Neural cell (in vitro differentiated cells): ENCODE data around the gene ALOXE3. TPM values are rescaled to one million over a fixed set of nuclear protein-coding genes. Genes with fewer than 3 reads are reported as not detected.

Source experiments
- H2AFZ ChIP-seq: fragments of 200-600, 300-800 bp; sonication (generic), shearing (Covaris generic); 2 replicates; pipeline ENCODE4 v1.6.0; 2014; ENCODE audit warnings: low read depth, mild to moderate bottlenecking, antibody characterized with exemption, low read length, moderate library complexity
- H3F3A ChIP-seq: fragments of 200-600 bp; shearing (Covaris generic); 2 replicates; pipeline ENCODE4 v1.6.1; 2016; ENCODE audit warnings: mild to moderate bottlenecking, moderate library complexity, mixed read lengths, antibody characterized with exemption, low read length; ENCODE audit not compliant: insufficient read depth, poor library complexity, severe bottlenecking
- H3K27ac ChIP-seq: fragments of 200-600, 300-800 bp; sonication (generic), shearing (Covaris generic); 2 replicates; pipeline ENCODE4 v1.5.1; 2014; ENCODE audit warnings: mild to moderate bottlenecking, low read length, moderate library complexity
- H3K27me3 ChIP-seq: fragments of 300-800, 200-600 bp; sonication (generic), shearing (Covaris generic); 2 replicates; pipeline ENCODE4 v1.6.0; 2014; ENCODE audit warnings: mild to moderate bottlenecking, low read depth, low read length, moderate library complexity; ENCODE audit not compliant: insufficient read depth
- H3K36me3 ChIP-seq: fragments of 300-800, 200-600 bp; sonication (generic), shearing (Covaris generic); 2 replicates; pipeline ENCODE4 v1.5.1; 2014; ENCODE audit warnings: mild to moderate bottlenecking, antibody characterized with exemption, low read length, moderate library complexity; ENCODE audit not compliant: insufficient read depth
- H3K4me2 ChIP-seq: fragments of 300-800, 200-600 bp; sonication (generic), shearing (Covaris generic); 2 replicates; pipeline ENCODE4 v1.6.0; 2014; ENCODE audit warnings: mild to moderate bottlenecking, low read length
- H3K4me3 ChIP-seq: fragments of 300-800, 200-600 bp; sonication (generic), shearing (Covaris generic); 2 replicates; pipeline ENCODE4 v1.5.1; 2014; ENCODE audit warnings: mild to moderate bottlenecking, low read length, moderate library complexity
- H3K79me2 ChIP-seq: fragments of 200-600 bp; shearing (Covaris generic); replicated peaks from 2 replicates; pipeline ENCODE4 v1.6.0; 2014; ENCODE audit warnings: mild to moderate bottlenecking, low read length, moderate library complexity; ENCODE audit not compliant: insufficient read depth
- H3K9ac ChIP-seq: fragments of 300-800, 200-600 bp; sonication (generic), shearing (Covaris generic); 2 replicates; pipeline ENCODE4 v1.6.1; 2016; ENCODE audit warnings: mild to moderate bottlenecking, low read length, mixed read lengths
- H3K9me2 ChIP-seq: fragments of 200-600 bp; shearing (Covaris generic); 2 replicates; pipeline ENCODE4 v1.6.1; 2016; ENCODE audit warnings: mild to moderate bottlenecking, low read length, mixed read lengths; ENCODE audit not compliant: insufficient read depth
- H3K9me3 ChIP-seq: fragments of 200-600, 300-800 bp; sonication (generic), shearing (Covaris generic); 2 replicates; pipeline ENCODE4 v1.6.1; 2016; ENCODE audit warnings: mild to moderate bottlenecking, mixed run types, low read length, moderate library complexity, mixed read lengths
- H4K20me1 ChIP-seq: fragments of 200-600 bp; shearing (Covaris generic); 2 replicates; pipeline ENCODE4 v1.6.1; 2016; ENCODE audit warnings: mild to moderate bottlenecking, mixed run types; ENCODE audit not compliant: insufficient read depth
- EP300 ChIP-seq: fragments of 450-650 bp; conservative IDR thresholded peaks from 2 replicates; pipeline ENCODE4 v1.6.1; 2014; ENCODE audit warnings: antibody characterized with exemption, mild to moderate bottlenecking, moderate library complexity; ENCODE audit not compliant: poor library complexity, severe bottlenecking
- EZH2 ChIP-seq: fragments of 200-600, 300-800 bp; shearing (Covaris generic), sonication (generic); IDR thresholded peaks from 2 replicates; pipeline ENCODE4 v1.6.1; 2014; ENCODE audit warnings: antibody characterized with exemption, low read length, borderline replicate concordance, mild to moderate bottlenecking; ENCODE audit not compliant: insufficient read depth, poor library complexity, severe bottlenecking
- MXI1 ChIP-seq: fragments of 450-650 bp; conservative IDR thresholded peaks from 2 replicates; pipeline ENCODE4 v1.6.1; 2014; ENCODE audit warnings: antibody characterized with exemption, mild to moderate bottlenecking; ENCODE audit not compliant: poor library complexity, severe bottlenecking
- POLR2AphosphoS5 ChIP-seq: IDR thresholded peaks from 2 replicates; pipeline ENCODE4 v1.6.1; 2012
- RAD21 ChIP-seq: fragments of 450-650 bp; conservative IDR thresholded peaks from 2 replicates; pipeline ENCODE4 v1.6.1; 2014; ENCODE audit warnings: antibody characterized with exemption, mild to moderate bottlenecking, moderate library complexity
- SMC3 ChIP-seq: fragments of 450-650 bp; conservative IDR thresholded peaks from 2 replicates; pipeline ENCODE4 v1.6.1; 2014; ENCODE audit warnings: antibody characterized with exemption, mild to moderate bottlenecking, moderate library complexity; ENCODE audit not compliant: poor library complexity
- TAF1 ChIP-seq: IDR thresholded peaks from 2 replicates; pipeline ENCODE4 v1.6.1; 2012; ENCODE audit warnings: low read depth
- polyA plus RNA-seq: library from polyadenylated mRNA; depleted of rRNA; stranded (reverse); fragments of >200 nt; gene quantifications from 2 replicates; pipeline ENCODE4 v1.2.3, GENCODE V29; 2014
- TF ChIP-seq, protein P1 (sequence below): fragments of 450-650 bp; IDR thresholded peaks from 2 replicates; pipeline ENCODE4 v1.5.1; 2014; ENCODE audit warnings: antibody characterized with exemption, mild to moderate bottlenecking, moderate library complexity; ENCODE audit not compliant: poor library complexity, severe bottlenecking
- TF ChIP-seq, protein P2 (sequence below): IDR thresholded peaks from 2 replicates; pipeline ENCODE4 v1.6.1; 2012; ENCODE audit warnings: borderline replicate concordance

ALOXE3 gene
- polyA plus RNA-seq, 1 donor from 2014 or later: 0.77 TPM

DNA sequence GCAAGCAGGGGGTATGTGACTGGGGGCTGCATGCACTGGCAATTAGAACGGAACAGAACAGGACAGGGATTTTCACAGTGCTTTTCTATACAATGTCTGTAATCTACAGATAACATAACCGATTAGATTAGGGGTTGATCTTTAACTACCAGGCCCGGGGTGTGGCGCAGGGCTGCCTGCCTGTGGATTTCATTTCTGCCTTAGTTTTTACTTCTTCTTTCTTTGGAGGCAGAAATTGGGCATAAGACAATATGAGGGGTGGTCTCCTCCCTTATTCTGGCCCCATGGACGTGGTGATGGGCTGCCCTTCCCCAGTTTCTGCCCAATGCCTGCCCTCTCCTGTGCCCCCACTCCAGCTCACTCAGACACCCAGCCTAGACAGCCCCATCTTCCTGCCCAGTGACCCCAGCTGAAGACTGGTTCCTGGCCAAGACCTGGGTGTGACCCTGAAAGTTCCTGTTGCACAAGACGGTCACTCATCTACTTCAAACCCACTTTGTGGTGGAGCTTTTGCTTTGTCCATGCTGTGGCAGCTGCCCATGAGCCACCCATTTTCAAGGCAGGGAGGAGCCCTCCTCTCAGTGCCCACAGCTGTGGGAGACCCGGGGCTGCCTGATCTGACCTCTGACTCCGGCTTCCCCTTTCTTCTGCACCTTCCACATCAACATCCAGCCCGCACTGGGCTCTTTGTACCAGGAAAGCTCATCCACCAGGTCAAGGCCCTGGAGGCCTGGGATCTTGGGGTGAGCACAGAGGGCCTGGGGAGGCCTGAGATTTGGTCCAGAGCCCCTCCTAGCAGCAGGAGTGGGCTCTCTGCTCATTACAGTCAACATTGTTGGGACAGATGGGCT lies 49.4 kb downstream of the ALOXE3 start:
- Histone ChIP-seq H3K9ac (no peak overlapping the region), H3K36me3 (no peaks in the 10 kb centered on the region), H3K4me2 (no peak overlapping the region), H3K27me3 (peaks cover 58% of the 10 kb centered on the region), H3F3A (no peaks in the 10 kb centered on the region), H3K9me2 (no peaks in the 10 kb centered on the region), H3K4me3 (no peak overlapping the region), H3K27ac (no peak overlapping the region), H3K79me2 (no peaks in the 10 kb centered on the region), H2AFZ (no peak overlapping the region), H4K20me1 (no peaks in the 10 kb centered on the region), H3K9me3 (no peaks in the 10 kb centered on the region)
- no peak for TF ChIP-seq TAF1
- TF ChIP-seq MXI1: no peak
- no peak for TF ChIP-seq SMC3
- TF ChIP-seq RAD21: no peak
- TF ChIP-seq, protein P1, sequence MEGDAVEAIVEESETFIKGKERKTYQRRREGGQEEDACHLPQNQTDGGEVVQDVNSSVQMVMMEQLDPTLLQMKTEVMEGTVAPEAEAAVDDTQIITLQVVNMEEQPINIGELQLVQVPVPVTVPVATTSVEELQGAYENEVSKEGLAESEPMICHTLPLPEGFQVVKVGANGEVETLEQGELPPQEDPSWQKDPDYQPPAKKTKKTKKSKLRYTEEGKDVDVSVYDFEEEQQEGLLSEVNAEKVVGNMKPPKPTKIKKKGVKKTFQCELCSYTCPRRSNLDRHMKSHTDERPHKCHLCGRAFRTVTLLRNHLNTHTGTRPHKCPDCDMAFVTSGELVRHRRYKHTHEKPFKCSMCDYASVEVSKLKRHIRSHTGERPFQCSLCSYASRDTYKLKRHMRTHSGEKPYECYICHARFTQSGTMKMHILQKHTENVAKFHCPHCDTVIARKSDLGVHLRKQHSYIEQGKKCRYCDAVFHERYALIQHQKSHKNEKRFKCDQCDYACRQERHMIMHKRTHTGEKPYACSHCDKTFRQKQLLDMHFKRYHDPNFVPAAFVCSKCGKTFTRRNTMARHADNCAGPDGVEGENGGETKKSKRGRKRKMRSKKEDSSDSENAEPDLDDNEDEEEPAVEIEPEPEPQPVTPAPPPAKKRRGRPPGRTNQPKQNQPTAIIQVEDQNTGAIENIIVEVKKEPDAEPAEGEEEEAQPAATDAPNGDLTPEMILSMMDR: no peak
- TF ChIP-seq EP300: no peak
- no peak for TF ChIP-seq EZH2

DNA sequence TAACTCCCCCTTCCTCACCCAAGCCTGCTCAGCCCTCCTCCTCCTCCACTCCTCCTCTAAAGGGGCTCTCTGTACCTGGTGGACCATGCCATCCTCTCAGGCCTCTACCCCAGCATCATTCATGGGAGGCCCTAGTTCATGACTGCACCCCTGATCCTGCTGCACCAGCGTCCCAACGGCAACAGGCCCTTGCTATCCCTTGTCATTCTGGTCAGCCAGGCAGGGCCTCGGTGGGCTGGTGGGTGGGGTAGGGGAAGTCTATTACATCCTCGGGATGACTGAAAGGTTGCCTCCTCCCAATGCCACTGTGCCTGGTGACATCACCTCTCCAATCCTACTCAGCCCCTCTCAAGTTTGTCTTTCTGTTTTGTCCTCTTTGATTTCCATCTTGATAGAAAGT lies 50.5 kb downstream of the ALOXE3 start:
- TF ChIP-seq, protein P2, sequence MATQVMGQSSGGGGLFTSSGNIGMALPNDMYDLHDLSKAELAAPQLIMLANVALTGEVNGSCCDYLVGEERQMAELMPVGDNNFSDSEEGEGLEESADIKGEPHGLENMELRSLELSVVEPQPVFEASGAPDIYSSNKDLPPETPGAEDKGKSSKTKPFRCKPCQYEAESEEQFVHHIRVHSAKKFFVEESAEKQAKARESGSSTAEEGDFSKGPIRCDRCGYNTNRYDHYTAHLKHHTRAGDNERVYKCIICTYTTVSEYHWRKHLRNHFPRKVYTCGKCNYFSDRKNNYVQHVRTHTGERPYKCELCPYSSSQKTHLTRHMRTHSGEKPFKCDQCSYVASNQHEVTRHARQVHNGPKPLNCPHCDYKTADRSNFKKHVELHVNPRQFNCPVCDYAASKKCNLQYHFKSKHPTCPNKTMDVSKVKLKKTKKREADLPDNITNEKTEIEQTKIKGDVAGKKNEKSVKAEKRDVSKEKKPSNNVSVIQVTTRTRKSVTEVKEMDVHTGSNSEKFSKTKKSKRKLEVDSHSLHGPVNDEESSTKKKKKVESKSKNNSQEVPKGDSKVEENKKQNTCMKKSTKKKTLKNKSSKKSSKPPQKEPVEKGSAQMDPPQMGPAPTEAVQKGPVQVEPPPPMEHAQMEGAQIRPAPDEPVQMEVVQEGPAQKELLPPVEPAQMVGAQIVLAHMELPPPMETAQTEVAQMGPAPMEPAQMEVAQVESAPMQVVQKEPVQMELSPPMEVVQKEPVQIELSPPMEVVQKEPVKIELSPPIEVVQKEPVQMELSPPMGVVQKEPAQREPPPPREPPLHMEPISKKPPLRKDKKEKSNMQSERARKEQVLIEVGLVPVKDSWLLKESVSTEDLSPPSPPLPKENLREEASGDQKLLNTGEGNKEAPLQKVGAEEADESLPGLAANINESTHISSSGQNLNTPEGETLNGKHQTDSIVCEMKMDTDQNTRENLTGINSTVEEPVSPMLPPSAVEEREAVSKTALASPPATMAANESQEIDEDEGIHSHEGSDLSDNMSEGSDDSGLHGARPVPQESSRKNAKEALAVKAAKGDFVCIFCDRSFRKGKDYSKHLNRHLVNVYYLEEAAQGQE: no peak
- TF ChIP-seq EP300 (no peak), SMC3 (no peak), POLR2AphosphoS5 (no peak), RAD21 (no peak), EZH2 (no peak), TAF1 (no peak), MXI1 (no peak)
- TF ChIP-seq, protein P1: no peak
- Histone ChIP-seq H3K9me2 (no peaks in the 10 kb centered on the region), H3K79me2 (no peaks in the 10 kb centered on the region), H3K36me3 (no peaks in the 10 kb centered on the region), H3K27ac (no peak overlapping the region), H2AFZ (no peak overlapping the region), H3K9ac (no peak overlapping the region), H3F3A (no peaks in the 10 kb centered on the region), H3K4me2 (no peak overlapping the region), H3K27me3 (peaks cover 56% of the 10 kb centered on the region), H4K20me1 (no peaks in the 10 kb centered on the region), H3K9me3 (no peaks in the 10 kb centered on the region), H3K4me3 (no peak overlapping the region)
